RWPE2 (cell line): ENCODE data around the gene PLD5.

Experiments
- ATAC-seq: fragments of 200-7000 bp; cut with Tn5 transposase; 3 replicates; pipeline ENCODE4 v1.9.1; 2021; ENCODE audit warnings: low read depth
- DNase-seq: peaks from one replicate; pipeline ENCODE4 v3.0.0-alpha.2; 2020; ENCODE audit warnings: low spot score
- H3K27ac ChIP-seq: fragments of 450-650 bp; 2 replicates; pipeline ENCODE4 v1.5.1; 2017; ENCODE audit warnings: mild to moderate bottlenecking; ENCODE audit not compliant: poor library complexity, severe bottlenecking
- H3K27me3 ChIP-seq: fragments of 250-450 bp; sonication (Bioruptor Pico); 2 replicates; pipeline ENCODE4 v1.5.1; 2021; ENCODE audit warnings: mild to moderate bottlenecking, moderate library complexity; ENCODE audit not compliant: insufficient read depth, poor library complexity, severe bottlenecking
- H3K36me3 ChIP-seq: fragments of 250-450 bp; sonication (Bioruptor Pico); 2 replicates; pipeline ENCODE4 v1.5.1; 2020; ENCODE audit warnings: low read depth, mild to moderate bottlenecking, moderate library complexity
- H3K4me1 ChIP-seq: fragments of 250-450 bp; sonication (Bioruptor Pico); 2 replicates; pipeline ENCODE4 v1.5.1; 2021; ENCODE audit warnings: mild to moderate bottlenecking, moderate library complexity; ENCODE audit not compliant: insufficient read depth, poor library complexity, severe bottlenecking
- H3K4me3 ChIP-seq: fragments of 250-450 bp; sonication (Bioruptor Pico); 2 replicates; pipeline ENCODE4 v1.5.1; 2021; ENCODE audit warnings: mild to moderate bottlenecking, moderate library complexity; ENCODE audit not compliant: severe bottlenecking
- H3K9me3 ChIP-seq: fragments of 250-450 bp; sonication (Bioruptor Pico); 2 replicates; pipeline ENCODE4 v1.5.1; 2021; ENCODE audit warnings: mild to moderate bottlenecking, moderate library complexity; ENCODE audit not compliant: severe bottlenecking
- TF ChIP-seq, protein P1 (sequence below): fragments of 450-650 bp; IDR thresholded peaks from one replicate; pipeline ENCODE4 v1.5.1; 2017; ENCODE audit warnings: mild to moderate bottlenecking, moderate library complexity; ENCODE audit not compliant: poor library complexity, severe bottlenecking

The PLD5 gene

DNA sequence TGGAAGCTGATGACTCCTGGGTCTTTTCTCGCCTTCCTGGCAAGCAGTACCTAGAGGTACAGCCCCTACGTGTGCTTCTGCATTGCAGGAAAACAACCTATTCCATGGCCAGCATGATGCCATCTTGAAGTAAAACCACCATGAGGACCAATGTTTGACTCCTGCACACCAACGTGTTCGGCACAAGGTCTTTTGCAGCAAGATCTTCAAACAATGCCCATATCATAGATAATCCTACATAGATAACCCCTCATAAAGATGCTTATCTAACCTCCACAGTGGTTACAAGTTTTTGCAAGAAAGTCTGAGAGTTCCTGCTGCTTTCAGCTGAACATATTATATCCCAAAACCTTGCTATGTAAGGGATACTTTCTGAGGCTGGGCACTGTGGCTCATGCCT is 384.5 kb downstream of the PLD5 start:
- TF ChIP-seq, protein P1, sequence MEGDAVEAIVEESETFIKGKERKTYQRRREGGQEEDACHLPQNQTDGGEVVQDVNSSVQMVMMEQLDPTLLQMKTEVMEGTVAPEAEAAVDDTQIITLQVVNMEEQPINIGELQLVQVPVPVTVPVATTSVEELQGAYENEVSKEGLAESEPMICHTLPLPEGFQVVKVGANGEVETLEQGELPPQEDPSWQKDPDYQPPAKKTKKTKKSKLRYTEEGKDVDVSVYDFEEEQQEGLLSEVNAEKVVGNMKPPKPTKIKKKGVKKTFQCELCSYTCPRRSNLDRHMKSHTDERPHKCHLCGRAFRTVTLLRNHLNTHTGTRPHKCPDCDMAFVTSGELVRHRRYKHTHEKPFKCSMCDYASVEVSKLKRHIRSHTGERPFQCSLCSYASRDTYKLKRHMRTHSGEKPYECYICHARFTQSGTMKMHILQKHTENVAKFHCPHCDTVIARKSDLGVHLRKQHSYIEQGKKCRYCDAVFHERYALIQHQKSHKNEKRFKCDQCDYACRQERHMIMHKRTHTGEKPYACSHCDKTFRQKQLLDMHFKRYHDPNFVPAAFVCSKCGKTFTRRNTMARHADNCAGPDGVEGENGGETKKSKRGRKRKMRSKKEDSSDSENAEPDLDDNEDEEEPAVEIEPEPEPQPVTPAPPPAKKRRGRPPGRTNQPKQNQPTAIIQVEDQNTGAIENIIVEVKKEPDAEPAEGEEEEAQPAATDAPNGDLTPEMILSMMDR, result no peak
- no peak overlapping the region for H3K4me3 ChIP-seq
- no peaks in the 10 kb centered on the region for H3K4me1 ChIP-seq
- no peaks in the 10 kb centered on the region for H3K9me3 ChIP-seq
- H3K36me3 ChIP-seq, result no peaks in the 10 kb centered on the region
- H3K27me3 ChIP-seq, result no peaks in the 10 kb centered on the region
- ATAC-seq (no peak), DNase-seq (no peak)
- H3K27ac ChIP-seq, result no peak overlapping the region

DNA sequence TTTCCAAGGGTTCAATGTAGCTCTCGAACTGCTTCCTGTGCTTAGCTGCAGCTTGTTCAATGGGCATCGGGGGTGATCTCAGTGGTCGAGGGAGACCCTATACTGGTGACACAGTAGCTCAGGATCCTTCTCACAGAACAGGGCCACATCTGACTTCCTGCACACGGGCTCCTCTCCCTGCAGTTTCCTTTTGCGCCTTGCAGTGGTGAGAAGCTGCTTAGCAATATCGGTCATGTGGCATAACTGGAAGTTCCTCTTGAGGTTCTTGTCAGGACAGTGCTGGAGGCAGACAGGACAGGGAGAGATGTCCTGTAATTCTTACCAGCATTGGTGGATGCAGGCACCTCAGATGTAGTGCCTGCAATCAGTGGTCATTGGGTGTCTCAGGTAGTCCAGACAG is 385.1 kb downstream of the PLD5 start:
- no peak for DNase-seq
- Histone ChIP-seq H3K27ac (no peak overlapping the region), H3K4me3 (no peak overlapping the region), H3K36me3 (no peaks in the 10 kb centered on the region), H3K27me3 (no peaks in the 10 kb centered on the region), H3K4me1 (no peaks in the 10 kb centered on the region), H3K9me3 (no peaks in the 10 kb centered on the region)
- no peak for ATAC-seq
- TF ChIP-seq, protein P1, result no peak

DNA sequence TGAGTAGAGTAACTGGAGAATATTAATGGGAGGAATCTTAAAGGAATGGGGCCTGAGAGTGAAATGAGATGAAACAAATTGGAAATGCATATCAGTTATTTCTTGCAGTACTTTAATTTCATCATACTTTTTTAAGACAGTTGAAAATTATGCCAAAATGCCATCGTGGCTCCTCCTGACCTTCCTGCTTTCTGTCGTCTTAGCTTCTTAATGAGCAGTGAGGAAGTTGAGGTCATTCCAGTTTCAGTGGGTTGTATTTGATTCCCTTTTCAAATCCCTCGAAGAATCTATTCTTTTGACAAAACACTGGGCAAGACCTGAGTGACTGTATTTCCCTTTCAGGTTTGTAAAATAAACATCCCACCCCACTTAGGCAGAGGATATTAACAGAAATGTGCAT is 390.7 kb downstream of the PLD5 start:
- H3K9me3 ChIP-seq, result no peaks in the 10 kb centered on the region
- no peaks in the 10 kb centered on the region for H3K4me1 ChIP-seq
- H3K4me3 ChIP-seq, result no peak overlapping the region
- H3K27ac ChIP-seq, result no peak overlapping the region
- no peaks in the 10 kb centered on the region for H3K36me3 ChIP-seq
- DNase-seq, result no peak
- no peak for ATAC-seq
- TF ChIP-seq, protein P1, result no peak
- H3K27me3 ChIP-seq, result no peaks in the 10 kb centered on the region

DNA sequence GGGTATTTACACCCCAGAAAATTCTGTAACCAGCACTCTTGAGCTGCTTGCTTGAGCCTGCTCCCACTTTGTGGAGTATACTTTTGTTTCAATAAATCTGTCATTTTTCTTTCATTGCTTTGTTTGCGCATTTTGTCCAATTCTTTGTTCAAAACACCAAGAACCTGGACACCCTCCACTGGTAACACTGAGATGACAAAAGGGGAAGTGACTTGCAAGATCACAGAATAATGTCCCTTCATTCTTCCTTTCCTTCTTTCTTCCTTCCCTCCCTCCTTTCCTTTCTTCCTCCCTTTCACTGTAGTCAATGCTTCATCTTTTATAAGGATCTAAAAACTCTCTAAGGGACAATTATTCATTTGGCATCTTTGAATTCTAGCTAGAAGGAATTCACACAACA is 391.1 kb downstream of the PLD5 start:
- Histone ChIP-seq H3K27ac (no peak overlapping the region), H3K36me3 (no peaks in the 10 kb centered on the region), H3K4me1 (no peaks in the 10 kb centered on the region), H3K4me3 (no peak overlapping the region), H3K27me3 (no peaks in the 10 kb centered on the region), H3K9me3 (no peaks in the 10 kb centered on the region)
- ATAC-seq (no peak), DNase-seq (no peak)
- TF ChIP-seq, protein P1, result no peak

DNA sequence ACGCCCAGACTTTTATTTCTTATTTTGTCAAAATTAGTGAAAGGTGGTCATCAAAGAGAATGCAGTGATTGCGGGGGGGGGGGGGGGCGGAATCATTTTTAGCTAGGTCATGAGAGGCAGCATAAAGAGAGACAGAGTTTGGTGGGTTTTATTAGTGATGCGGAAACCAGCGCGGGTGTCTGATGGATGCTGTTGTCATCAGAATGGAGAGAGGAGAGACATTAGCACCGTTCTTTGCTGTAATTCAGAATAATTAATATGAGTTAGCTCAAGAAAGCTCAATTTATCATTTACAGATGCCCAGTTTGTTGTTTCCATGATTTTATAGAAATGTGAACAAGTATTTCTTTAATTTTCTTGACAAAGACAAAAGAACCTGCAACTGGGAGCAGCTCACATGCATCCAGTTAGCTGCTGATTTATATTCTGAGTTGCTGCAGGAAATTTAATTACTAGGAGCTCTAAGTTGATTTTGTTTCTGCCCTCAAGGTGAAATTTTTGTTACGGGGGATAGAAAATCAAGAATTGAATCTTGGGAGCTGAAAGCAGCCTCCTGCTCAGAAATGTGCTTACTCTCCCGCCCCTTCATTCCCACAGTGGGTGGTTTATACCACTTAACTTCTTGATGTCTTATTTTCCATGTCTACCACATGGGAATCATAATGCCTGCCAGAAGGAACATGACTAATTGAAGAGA is 392.2 kb downstream of the PLD5 start:
- Histone ChIP-seq H3K9me3 (no peaks in the 10 kb centered on the region), H3K4me3 (no peak overlapping the region), H3K36me3 (no peaks in the 10 kb centered on the region), H3K4me1 (no peaks in the 10 kb centered on the region), H3K27ac (no peak overlapping the region), H3K27me3 (no peaks in the 10 kb centered on the region)
- DNase-seq (no peak), ATAC-seq (no peak)
- TF ChIP-seq, protein P1, result no peak
